NCI-H510A treated with DMSO at 0.1 percent for 48 hours (cell line): Measurements from ENCODE around the gene TAX1BP1.
"Not testable (repeated sequence)": the region's sequence is repeated elsewhere in the genome, so short reads cannot be mapped to it uniquely, and the experiment has no call there.

ENCODE experiments used
- DNase-seq: peaks from one replicate; lab custom pipeline; 2025; lab: John Stamatoyannopoulos, UW

TAX1BP1 gene

DNA sequence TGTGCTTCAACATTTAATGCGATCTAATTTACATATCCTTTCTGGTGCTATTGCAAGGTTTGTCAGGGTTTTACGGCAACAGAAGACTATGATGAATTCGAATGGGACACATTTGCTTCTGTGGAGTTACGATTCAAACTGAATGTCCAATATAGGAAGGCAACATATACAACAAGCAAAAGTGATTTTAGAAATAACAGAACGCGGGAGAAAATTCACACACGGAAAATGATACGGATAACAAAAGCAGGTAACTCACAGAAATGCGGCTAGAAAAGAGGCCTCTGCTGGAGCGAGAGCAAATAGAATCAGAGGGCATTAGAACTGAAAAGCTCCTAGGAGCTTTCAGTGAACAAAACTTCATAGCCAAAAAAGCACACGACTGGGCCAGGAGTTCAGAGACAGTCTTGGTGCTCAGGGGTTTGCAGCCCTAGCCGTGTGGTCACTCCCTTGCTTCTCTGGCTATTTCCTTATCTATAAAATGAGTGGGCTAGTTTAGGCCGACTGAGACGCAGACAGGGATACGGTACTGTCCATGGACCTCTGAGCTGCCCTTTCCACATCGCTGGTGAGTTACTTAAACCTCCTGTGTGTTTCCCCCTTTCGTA, 557 bp upstream of the TAX1BP1 start:
- no peak for DNase-seq

DNA sequence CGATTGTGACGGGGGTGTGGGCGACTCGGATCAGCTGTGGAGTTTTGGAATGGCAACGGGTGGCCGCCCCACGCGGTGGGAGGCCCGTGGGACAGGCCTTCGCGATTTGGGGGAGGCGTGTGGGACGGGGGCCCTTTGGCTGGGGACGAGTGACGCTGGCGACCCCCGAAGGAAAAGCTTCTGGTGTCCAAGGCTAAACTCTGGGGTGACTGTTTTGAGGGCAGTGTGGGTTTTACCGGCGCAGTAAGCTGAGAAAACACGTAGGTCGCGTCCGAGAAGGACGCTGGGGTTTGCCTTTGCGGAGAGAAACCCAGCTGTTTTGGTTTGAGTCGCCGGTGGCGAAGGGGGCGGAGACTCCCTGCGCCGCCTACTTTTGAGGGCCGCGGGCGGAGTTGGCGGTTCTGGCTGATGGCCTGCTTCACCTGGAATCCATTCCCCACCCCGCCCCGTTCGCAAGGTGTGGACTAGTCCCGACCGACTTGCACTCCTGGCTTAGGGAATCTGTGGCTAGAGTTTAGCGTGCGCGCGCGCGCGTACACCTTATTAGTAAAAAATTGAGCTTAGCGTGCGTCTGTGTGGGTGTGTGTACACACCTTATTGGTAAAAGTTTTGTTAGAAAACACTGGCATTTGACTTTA, 606 bp downstream of the TAX1BP1 start:
- DNase-seq, result peak; percentile 89

GRCh38 chr7:27742091-27742710, 2.2 kb downstream of the TAX1BP1 start:
- DNase-seq, result not testable (repeated sequence)

DNA sequence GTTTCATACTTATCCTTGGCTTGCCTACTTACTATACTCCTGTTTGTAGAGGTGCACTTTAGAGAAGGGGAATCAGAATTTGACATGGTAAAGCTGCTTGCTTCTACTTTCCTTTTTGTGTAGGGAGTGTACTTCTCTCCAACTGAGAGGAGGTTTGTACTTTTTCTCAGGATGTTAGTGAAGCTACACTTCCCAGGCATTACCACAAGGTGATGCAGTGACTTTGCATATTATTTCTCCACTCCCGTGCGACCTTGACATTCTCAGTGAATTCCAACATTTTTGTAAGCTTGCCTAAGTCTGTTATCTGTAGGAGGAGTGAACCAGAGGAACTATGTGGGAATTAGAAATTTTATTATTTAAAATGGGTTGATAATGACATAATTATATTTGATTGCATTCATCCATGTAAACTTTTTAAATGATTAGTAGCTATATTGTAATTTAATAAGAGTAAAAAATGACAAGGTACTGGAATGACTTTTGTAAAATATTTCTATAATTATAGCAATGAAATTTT, 5.2 kb downstream of the TAX1BP1 start:
- DNase-seq, result peak; percentile 29

- no peak for DNase-seq
Measured at GRCh38 chr7:27746486-27746885, 6.5 kb downstream of the TAX1BP1 start.

GRCh38 chr7:27746978-27747377, 7.0 kb downstream of the TAX1BP1 start:
- DNase-seq, result no peak

DNA sequence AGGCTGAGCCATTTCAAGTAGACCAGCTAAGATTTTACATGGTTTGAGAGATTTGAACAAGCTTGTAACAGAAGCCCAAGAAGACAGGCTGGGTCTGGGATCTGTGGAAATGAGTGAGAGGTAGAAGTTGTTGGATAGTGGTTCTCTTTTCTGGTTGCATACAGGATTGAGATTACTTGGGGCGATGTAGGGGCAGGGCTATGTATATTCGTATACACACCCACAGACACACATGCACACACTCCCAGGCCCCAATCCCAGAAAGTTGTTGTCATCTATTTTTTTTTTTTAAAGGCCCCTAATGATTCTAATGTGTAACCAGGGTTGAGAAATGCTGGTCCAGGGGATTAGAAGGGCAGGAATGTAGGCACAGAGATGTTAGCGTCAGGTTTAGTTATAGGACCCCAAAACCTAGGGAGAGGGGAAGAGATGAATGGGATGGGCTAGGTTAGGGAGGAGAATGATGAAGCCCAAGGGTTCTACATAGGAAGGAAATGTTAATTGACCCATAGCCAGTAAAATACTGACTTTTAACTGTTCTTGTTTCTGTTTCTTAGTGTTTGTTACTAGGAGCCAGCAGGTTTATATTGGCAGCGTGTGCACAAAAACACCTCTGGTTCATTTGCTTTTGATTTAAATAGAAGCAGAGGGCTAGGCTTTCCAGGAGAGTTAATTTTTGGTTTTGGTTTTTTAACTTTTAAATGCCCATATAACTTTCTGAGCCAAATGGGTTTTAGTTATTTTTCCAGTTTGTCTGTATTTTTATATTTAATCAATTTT, 7.8 kb downstream of the TAX1BP1 start:
- DNase-seq, result no peak

DNA sequence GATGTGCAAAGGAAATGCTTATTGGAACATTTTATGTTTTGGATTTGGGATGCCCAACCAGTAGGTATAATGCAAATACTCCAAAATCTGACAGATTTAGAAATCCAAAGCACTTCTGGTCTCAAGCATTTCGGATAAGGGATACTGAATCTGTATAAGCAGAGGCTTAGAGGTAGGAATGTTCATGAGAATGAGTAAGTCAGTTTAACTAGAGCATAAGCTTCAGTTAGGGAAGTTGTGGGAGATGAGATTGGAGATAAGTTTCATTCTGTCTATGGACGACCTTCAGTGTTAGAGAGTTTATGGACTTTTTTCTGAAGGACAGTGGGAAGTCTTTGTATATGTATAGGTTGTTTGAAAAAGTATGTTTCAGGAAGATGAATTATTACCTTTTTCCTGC, 10.4 kb downstream of the TAX1BP1 start:
- DNase-seq, result no peak

DNA sequence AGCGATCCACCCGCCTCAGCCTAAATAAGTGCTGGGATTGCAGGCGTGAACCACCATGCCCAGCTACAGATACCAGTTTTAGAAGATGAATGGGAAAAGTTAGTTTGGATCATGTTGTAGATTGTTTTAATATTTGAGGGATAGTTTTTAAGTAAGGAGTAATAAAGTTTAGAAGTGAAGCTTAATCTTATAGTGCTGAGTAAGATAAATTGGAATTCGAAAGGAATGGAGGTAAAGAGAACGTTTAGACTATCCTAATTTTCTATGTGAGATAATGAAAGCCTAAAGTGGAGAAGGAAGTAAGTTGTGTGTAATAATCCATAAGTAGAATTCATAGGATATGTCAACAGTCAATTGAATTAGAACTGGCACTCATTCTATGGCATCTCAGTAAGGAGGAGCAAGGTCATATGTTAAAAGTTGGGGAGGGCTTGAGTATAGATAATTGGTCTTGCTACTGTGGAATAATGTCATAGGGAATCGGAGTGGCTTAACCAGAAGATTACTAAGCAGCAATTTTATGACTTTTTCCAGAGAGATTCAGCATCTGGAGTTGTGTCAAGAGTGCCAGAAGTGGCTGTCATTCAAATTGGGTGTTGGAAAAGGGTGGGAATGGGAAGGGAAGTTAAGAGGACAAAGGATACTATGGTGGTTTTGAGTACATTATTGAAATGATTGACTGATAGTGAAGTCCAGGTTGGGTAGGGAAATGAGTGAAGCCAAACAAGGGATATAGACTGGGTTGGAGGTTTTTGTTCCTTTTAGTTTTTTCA, 12.1 kb downstream of the TAX1BP1 start:
- DNase-seq, result no peak

- no peak for DNase-seq
Measured at GRCh38 chr7:27753863-27754262, 13.9 kb downstream of the TAX1BP1 start.

GRCh38 chr7:27756298-27756697, 16.3 kb downstream of the TAX1BP1 start:
- DNase-seq, result no peak

DNA sequence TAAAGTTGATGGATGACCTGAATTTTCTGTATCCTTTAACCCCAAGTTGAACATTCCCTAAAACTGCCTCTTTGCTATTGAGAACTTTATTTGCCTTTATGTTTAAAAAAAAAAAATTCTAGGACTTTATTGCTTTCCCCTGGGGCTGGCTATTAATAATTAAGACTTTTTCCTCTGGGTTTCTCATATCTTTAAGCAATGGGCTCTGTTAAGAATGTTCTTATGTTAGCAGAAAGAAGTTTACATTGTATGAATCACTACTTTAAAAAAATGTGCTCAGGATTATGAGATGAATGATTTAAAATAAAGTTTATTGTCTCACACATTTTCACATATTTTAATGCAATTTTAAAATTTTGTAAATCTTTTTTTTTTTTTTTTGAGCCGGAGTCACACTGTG, 19.5 kb downstream of the TAX1BP1 start:
- DNase-seq, result no peak

- DNase-seq, result no peak
Measured at GRCh38 chr7:27762062-27762461, 22.1 kb downstream of the TAX1BP1 start.

DNA sequence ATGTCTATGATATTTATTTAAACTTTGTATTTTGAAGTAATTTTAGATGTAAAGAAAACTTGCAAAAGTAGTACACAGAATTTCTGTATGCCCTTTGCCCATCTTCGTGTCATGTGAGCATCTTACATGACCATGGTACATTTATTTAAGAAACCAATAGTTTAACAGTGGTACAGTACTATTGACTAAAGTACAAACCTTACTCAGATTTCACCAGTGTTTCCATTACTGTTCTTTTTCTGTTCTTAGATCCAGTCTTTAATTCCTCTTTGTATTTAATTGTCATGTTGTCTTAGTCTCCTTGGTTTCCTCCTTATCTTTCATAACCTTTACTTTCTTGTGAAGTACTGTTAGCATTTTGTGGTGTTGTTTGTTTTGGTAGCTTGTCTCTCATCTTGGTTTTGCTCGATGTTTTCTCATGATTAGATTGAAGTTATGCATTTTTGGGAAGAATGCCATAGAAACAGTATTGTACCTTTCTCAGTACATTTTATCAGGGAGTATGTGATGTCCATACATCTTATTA, 24.1 kb downstream of the TAX1BP1 start:
- no peak for DNase-seq

- DNase-seq, result no peak
Measured at GRCh38 chr7:27765841-27766240, 25.9 kb downstream of the TAX1BP1 start.

GRCh38 chr7:27767374-27767773, 27.4 kb downstream of the TAX1BP1 start:
- DNase-seq, result no peak

DNA sequence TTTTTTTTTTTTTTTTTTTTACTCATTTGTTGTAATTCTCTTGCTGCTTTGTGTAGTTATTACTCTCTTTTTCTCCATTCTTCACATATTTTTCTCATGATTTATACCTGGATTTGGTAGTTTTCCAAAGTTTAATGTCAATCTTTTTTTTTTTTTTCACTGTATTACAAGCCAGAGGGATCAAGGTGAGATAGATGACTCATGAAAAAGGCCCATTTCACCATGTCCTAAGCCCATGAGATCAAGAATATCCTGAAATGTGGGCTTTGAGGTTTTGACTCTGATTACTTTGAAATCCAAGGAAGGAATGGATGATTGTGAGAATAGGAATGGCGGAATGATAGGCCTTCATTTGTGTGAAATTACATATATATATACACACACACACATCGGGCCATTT, 31.1 kb downstream of the TAX1BP1 start:
- DNase-seq, result no peak

DNA sequence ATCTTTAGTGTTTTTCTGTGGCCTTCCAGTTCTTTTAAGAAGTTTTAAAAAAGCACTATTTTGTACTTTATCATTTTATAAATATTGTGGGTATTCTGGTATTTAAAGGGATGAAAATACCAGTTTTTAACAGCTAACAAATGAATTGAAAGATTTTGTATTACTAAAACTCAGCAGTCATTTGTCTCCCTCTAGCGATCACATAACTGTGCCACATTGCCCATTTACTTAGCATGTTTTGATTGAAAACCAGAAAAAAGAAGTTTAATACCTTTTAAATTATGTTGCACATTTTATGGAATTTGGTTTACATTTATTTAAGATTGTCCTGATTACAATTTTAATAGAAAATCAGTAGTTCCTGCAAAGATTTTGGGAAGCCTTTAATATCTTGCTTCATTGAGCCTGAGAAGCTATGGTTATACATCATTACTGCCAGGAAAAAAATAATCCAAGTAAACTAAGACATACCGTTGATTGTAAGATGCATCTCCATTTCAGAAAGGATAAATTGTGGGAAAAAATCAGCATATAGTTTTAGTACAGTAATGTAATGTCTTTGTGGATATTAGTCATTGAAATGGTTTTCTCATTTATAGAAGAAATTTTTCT, 34.9 kb downstream of the TAX1BP1 start:
- DNase-seq, result no peak

- no peak for DNase-seq
Measured at GRCh38 chr7:27775782-27776181, 35.8 kb downstream of the TAX1BP1 start.

DNA sequence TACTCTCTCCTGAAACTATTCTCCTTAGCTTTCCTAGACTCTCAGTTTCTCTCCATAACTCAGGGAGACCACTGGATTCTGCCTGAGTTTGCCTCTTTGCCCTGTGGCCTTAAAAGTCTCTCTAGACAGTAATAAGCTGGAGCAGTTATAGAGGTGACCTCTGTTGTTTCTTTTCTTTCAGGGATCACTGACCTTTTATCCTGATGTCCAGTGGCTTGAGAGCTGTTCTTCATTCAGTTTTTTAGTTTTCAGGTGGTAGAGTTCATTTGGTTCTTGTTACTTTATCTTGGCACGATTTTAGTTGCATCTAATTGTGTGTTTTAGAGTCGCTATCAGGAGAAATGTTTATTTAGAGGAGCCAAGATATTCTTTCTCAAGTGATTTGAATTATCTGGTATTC, 37.7 kb downstream of the TAX1BP1 start:
- DNase-seq, result no peak

GRCh38 chr7:27779873-27780272, 39.9 kb downstream of the TAX1BP1 start:
- DNase-seq, result no peak
